Gastrocnemius medialis (tissue), 4 donors: Measurements from ENCODE around the gene ANGPTL1. TPM values are rescaled to one million over a fixed set of nuclear protein-coding genes. Genes with fewer than 3 reads are reported as not detected.

Source experiments
- ATAC-seq, 2 donors: fragments of 150-250 bp; one replicate each; pipeline ENCODE4 v1.9.1; 2016
- DNase-seq, 2 donors: peaks; one replicate each; pipeline ENCODE4 v3.0.0-alpha.2; 2019
- H3K27ac ChIP-seq, 4 donors: fragments of 200-600 bp; sonication (generic); 1 replicate in 1 of 4; 2 replicates in 3 of 4; pipeline ENCODE4 v1.5.1; 2016 to 2018; ENCODE audit warnings: mild to moderate bottlenecking in 2 of 4, moderate library complexity in 1 of 4
- H3K27me3 ChIP-seq, 3 donors: fragments of 200-600 bp; sonication (generic) in 2 of 3; 1 replicate in 1 of 3; 2 replicates in 2 of 3; pipeline versions ENCODE4 v1.5.1 to v1.6.0; 2016 to 2019; ENCODE audit warnings: mild to moderate bottlenecking in 1 of 3, moderate library complexity in 1 of 3
- H3K36me3 ChIP-seq, 2 donors: fragments of 200-600 bp; sonication (generic) in 1 of 2; one replicate each; pipeline ENCODE4 v1.5.1; 2017 to 2018
- H3K4me1 ChIP-seq, 2 donors: fragments of 200-600 bp; sonication (generic) in 1 of 2; one replicate each; pipeline ENCODE4 v1.5.1; 2016 to 2017; ENCODE audit warnings: mild to moderate bottlenecking in 2 of 2
- H3K4me3 ChIP-seq, 4 donors: fragments of 200-600 bp; sonication (generic) in 3 of 4; 1 replicate in 1 of 4; 2 replicates in 3 of 4; pipeline ENCODE4 v1.5.1; 2016 to 2019; ENCODE audit warnings: mild to moderate bottlenecking in 2 of 4
- H3K9me3 ChIP-seq, 3 donors: fragments of 200-600 bp; sonication (generic) in 2 of 3; 1 replicate in 1 of 3; 2 replicates in 2 of 3; pipeline ENCODE4 v1.5.1; 2016 to 2019
- CTCF ChIP-seq, 5 experiments: fragments of 450-650 bp in 3 of 5; fragments of 200-600 bp in 2 of 5; sonication (generic) in 2 of 5; IDR thresholded peaks in 4 of 5; conservative IDR thresholded peaks in 1 of 5; 1 replicate in 4 of 5; 2 replicates in 1 of 5; pipeline ENCODE4 v1.5.1; 2016 to 2019; ENCODE audit warnings: antibody characterized with exemption in 5 of 5, mild to moderate bottlenecking in 3 of 5, moderate library complexity in 3 of 5
- POLR2A ChIP-seq, 2 donors: fragments of 450-650 bp; IDR thresholded peaks; one replicate each; pipeline ENCODE4 v1.6.1; 2017; ENCODE audit warnings: antibody characterized with exemption in 2 of 2, mild to moderate bottlenecking in 2 of 2, moderate library complexity in 2 of 2
- in situ Hi-C, 4 donors: fragments of 200-750 bp; cut with MboI; loops; one replicate each; pipeline versions ENCODE4 v1.15.0 to v1.8.0; 2017; ENCODE audit warnings: low sequenced_read_pairs in 4 of 4
- intact Hi-C: fragments of 100-400 bp; cut with DNase I; formaldehyde crosslinking; loops from one replicate; pipeline ENCODE4 v1.15.1; 2023; ENCODE audit warnings: low total_unique reads
- total RNA-seq, 4 donors: library from RNA; depleted of rRNA; stranded (reverse); fragments of >200 nt; gene quantifications; one replicate each; pipeline versions ENCODE4 v1.1.0 to v1.2.3, GENCODE V29; 2016

ANGPTL1 gene
- total RNA-seq, 4 donors from 2014 or later, result 15.7 to 75.2 (median 42.8) TPM

DNA sequence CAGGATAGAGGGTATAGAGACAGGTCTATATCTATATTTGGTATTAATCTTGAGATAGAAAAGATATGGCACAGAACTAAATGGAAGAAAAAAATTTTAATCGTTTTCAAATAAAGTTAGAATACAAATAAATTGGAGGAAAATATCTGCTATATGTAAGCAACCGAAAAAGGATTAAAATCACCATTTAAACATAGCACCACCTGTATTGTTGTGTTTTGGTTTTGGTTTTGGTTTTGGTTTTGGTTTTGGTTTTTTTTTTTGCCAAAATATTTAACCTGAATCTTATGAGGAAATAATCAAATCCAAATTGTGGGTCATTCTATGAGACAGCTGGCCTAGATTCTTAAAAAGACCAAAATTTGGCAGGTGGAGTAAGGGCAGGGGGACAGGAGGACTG, 28.5 kb upstream of the ANGPTL1 start:
- in situ Hi-C loops (no loop called here), intact Hi-C loops (no loop called here)
- no peak for DNase-seq
- Histone ChIP-seq H3K27ac (no peak overlapping the region), H3K9me3 (no peaks in the 10 kb centered on the region), H3K4me3 (no peak overlapping the region), H3K27me3 (no peaks in the 10 kb centered on the region), H3K4me1 (no peaks in the 10 kb centered on the region), H3K36me3 (no peaks in the 10 kb centered on the region)
- ATAC-seq, result no peak
- no peak for TF ChIP-seq POLR2A (IDR thresholded peaks at IDR 0.05)
- TF ChIP-seq CTCF (IDR thresholded peaks at IDR 0.05 in 4 of 5, conservative IDR thresholded peaks at IDR 0.05 in 1 of 5), result no peak

DNA sequence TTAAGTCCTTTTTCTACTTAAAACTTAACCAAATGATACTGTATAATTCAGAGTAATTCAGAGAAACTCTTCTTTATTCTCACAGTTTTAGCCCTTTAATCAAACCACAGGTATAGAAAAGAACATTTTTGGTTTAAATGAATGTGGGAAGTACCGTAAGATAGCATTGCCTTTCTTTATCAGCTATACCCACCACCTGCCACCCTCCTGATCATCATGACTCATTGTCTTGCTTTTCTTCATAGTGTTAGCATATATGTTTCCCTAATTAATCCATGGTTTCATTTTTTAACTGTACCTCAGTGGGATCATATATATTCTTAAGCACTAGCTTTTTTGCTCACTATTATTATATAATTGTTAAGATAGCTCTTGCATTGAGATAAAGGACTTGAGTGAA, 27.5 kb upstream of the ANGPTL1 start:
- ATAC-seq (no peak), DNase-seq (no peak)
- Histone ChIP-seq H3K4me3 (no peak overlapping the region), H3K27ac (no peak overlapping the region), H3K4me1 (no peaks in the 10 kb centered on the region), H3K27me3 (no peaks in the 10 kb centered on the region), H3K9me3 (no peaks in the 10 kb centered on the region), H3K36me3 (no peaks in the 10 kb centered on the region)
- in situ Hi-C loops, result no loop called here
- intact Hi-C loops, result no loop called here
- TF ChIP-seq CTCF (IDR thresholded peaks at IDR 0.05 in 4 of 5, conservative IDR thresholded peaks at IDR 0.05 in 1 of 5), result no peak
- no peak for TF ChIP-seq POLR2A (IDR thresholded peaks at IDR 0.05)

DNA sequence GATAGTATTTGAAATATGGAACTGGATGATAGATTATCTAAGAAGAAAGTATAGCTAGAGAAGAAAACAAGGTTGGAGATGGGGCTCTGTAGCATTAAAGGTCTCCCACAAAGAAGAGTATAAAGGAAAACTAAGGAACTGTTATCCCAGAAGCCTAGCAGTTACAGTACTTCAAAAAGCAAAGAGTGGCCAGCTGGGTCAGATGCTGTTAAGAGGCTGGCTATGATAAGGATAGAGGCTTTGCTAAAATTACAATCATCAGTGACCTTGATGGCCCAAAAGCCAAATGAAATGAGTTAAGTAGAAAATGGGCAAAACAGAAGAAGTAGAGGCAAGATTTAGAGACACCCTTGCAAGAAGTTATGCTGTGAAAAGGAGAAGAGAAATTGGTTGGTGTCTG, 25.1 kb upstream of the ANGPTL1 start:
- DNase-seq (no peak), ATAC-seq (no peak)
- Histone ChIP-seq H3K36me3 (no peaks in the 10 kb centered on the region), H3K4me3 (no peak overlapping the region), H3K4me1 (no peaks in the 10 kb centered on the region), H3K27me3 (no peaks in the 10 kb centered on the region), H3K27ac (no peak overlapping the region), H3K9me3 (no peaks in the 10 kb centered on the region)
- TF ChIP-seq POLR2A (IDR thresholded peaks at IDR 0.05) (no peak), CTCF (IDR thresholded peaks at IDR 0.05 in 4 of 5, conservative IDR thresholded peaks at IDR 0.05 in 1 of 5) (no peak)
- intact Hi-C loops (no loop called here), in situ Hi-C loops (no loop called here)

DNA sequence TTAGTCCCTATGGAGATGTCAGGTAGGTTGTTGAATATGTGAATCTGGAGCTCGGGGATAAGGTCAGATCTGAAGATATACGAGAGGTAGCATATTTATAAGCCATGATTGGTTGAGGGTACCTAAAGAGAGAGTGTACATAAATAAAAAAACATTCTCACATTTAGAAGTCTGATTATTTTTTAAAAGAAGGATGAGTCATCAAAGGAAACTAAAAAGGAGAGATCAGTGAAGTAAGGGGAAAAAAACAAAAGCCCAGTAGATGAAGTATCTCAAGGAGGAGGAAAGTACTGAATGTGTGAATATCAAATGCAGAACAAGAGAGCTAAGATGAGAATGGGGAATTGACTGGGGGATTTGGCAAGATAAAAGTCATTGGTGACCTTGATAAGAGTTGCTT, 15.7 kb upstream of the ANGPTL1 start:
- Histone ChIP-seq H3K27ac (no peak overlapping the region), H3K36me3 (no peaks in the 10 kb centered on the region), H3K4me3 (no peak overlapping the region), H3K4me1 (no peaks in the 10 kb centered on the region), H3K27me3 (no peaks in the 10 kb centered on the region), H3K9me3 (no peaks in the 10 kb centered on the region)
- ATAC-seq (no peak), DNase-seq (no peak)
- TF ChIP-seq CTCF (IDR thresholded peaks at IDR 0.05 in 4 of 5, conservative IDR thresholded peaks at IDR 0.05 in 1 of 5), result no peak
- TF ChIP-seq POLR2A (IDR thresholded peaks at IDR 0.05), result no peak
- intact Hi-C loops (no loop called here), in situ Hi-C loops (no loop called here)

GRCh38 chr1:178885869-178886268, 15.0 kb upstream of the ANGPTL1 start:
- no peak for DNase-seq
- ATAC-seq, result no peak
- H3K27ac ChIP-seq, result no peak overlapping the region
- H3K36me3 ChIP-seq, result no peaks in the 10 kb centered on the region
- TF ChIP-seq CTCF (IDR thresholded peaks at IDR 0.05 in 4 of 5, conservative IDR thresholded peaks at IDR 0.05 in 1 of 5), result no peak
- no peak for TF ChIP-seq POLR2A (IDR thresholded peaks at IDR 0.05)
- no peaks in the 10 kb centered on the region for H3K4me1 ChIP-seq
- intact Hi-C loops, result no loop called here
- H3K4me3 ChIP-seq, result no peak overlapping the region
- H3K9me3 ChIP-seq, result no peaks in the 10 kb centered on the region
- in situ Hi-C loops, result no loop called here
- no peaks in the 10 kb centered on the region for H3K27me3 ChIP-seq
